Muscle of leg (tissue), 16 donors: ENCODE results near the gene LINS1. TPM values are rescaled to one million over a fixed set of nuclear protein-coding genes. Genes with fewer than 3 reads are reported as not detected.

Source experiments
- DNase-seq: peaks from one replicate; pipeline ENCODE4 v3.0.0; 2013
- H3K27ac ChIP-seq: one replicate; pipeline ENCODE4 v1.5.1; 2013; ENCODE audit warnings: mild to moderate bottlenecking, low read length, control low read depth
- H3K27me3 ChIP-seq: one replicate; pipeline ENCODE4 v1.6.1; 2013; ENCODE audit warnings: low read length; ENCODE audit not compliant: control insufficient read depth, insufficient read depth
- H3K36me3 ChIP-seq: one replicate; pipeline ENCODE4 v1.6.1; 2013; ENCODE audit warnings: low read length; ENCODE audit not compliant: control insufficient read depth, insufficient read depth
- H3K4me1 ChIP-seq: one replicate; pipeline ENCODE4 v1.6.1; 2013; ENCODE audit warnings: low read length; ENCODE audit not compliant: control insufficient read depth, insufficient read depth
- H3K4me3 ChIP-seq: one replicate; pipeline ENCODE4 v1.5.1; 2013; ENCODE audit warnings: low read length, control low read depth
- H3K9me3 ChIP-seq: replicated peaks from 2 replicates; pipeline ENCODE4 v1.6.1; 2013; ENCODE audit warnings: low read depth, low read length; ENCODE audit not compliant: control insufficient read depth
- WGBS: methylation state at CpG from one replicate; pipeline ENCODE4 v1.1.5; 2013; ENCODE audit warnings: missing lambda C conversion rate; ENCODE audit not compliant: insufficient coverage; 5-methylcytosine and 5-hydroxymethylcytosine counted together
- long read RNA-seq, 11 donors: transcript quantifications; one replicate each; lab custom pipeline, GENCODE V29; 2026
- polyA plus RNA-seq, 8 donors: library from polyadenylated mRNA; unstranded; fragments of 120-200 nt; gene quantifications; one replicate each; pipeline versions ENCODE4 v1.2.1 to v1.2.3, GENCODE V29; 2013; ENCODE audit warnings: inconsistent platforms in 1 of 8, low replicate concordance in 1 of 8; ENCODE audit not compliant: insufficient read length in 8 of 8, insufficient read depth in 1 of 8
- total RNA-seq: library from RNA; stranded (reverse); fragments of 120-200 nt; gene quantifications from one replicate; pipeline ENCODE4 v1.2.4, GENCODE V29; 2013

The LINS1 gene, protein sequence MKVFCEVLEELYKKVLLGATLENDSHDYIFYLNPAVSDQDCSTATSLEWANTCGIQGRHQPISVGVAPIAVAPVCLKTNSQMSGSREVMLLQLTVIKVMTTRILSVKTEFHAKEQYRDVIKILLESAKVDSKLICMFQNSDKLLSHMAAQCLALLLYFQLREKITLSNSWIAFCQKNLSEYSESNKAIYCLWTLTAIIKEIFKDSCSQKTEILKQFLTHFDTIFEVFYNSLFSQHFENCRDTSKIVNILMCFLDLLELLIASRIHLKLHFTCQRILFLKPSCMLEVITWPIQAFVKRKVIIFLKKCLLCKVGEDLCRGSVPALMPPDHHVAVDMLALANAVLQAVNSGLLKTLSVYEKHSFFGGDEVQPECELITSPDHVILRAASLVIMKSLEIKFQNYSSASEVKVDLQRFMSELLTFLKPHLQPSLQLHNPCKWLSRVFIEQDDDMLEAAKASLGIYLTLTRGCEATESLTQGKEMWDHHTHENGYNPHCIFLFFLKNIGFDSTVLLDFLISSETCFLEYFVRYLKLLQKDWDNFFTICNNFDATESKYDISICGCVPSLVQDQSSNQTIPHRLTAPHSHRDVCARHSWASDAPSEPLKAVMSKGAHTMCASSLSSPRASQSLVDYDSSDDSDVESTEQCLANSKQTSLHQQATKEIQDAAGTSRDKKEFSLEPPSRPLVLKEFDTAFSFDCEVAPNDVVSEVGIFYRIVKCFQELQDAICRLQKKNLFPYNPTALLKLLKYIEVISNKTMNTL
- total RNA-seq (17.3 TPM), polyA plus RNA-seq (10 to 100 TPM; 11.3 to 17.3 (median 12.4) TPM)
- long read RNA-seq, donor 1: 0 reads
- long read RNA-seq, donor 2: 0 reads
- long read RNA-seq, donor 3, full-length matches to known transcripts: 2 of 2 reads
- long read RNA-seq, donor 3, partial matches to known transcripts: 0 of 2 reads
- long read RNA-seq, donor 3, other reads (novel, unspliced or antisense): 0 of 2 reads
- long read RNA-seq, donor 4, partial matches to known transcripts: 0 of 1 reads
- long read RNA-seq, donor 4, other reads (novel, unspliced or antisense): 0 of 1 reads
- long read RNA-seq, donor 5, partial matches to known transcripts: 0 of 2 reads
- long read RNA-seq, donor 5, other reads (novel, unspliced or antisense): 0 of 2 reads
- long read RNA-seq, donor 6, partial matches to known transcripts: 0 of 2 reads
- long read RNA-seq, donor 6, other reads (novel, unspliced or antisense): 0 of 2 reads
- long read RNA-seq, donor 7, partial matches to known transcripts: 0 of 1 reads
- long read RNA-seq, donor 7, other reads (novel, unspliced or antisense): 0 of 1 reads
- long read RNA-seq, donor 8: 0 reads
- long read RNA-seq, donor 9, partial matches to known transcripts: 0 of 2 reads
- long read RNA-seq, donor 9, other reads (novel, unspliced or antisense): 0 of 2 reads
- long read RNA-seq, donor 10, partial matches to known transcripts: 0 of 3 reads
- long read RNA-seq, donor 10, other reads (novel, unspliced or antisense): 0 of 3 reads
- long read RNA-seq, donor 11, full-length matches to known transcripts: 3 of 3 reads
- long read RNA-seq, donor 11, partial matches to known transcripts: 0 of 3 reads
- long read RNA-seq, donor 11, other reads (novel, unspliced or antisense): 0 of 3 reads

DNA sequence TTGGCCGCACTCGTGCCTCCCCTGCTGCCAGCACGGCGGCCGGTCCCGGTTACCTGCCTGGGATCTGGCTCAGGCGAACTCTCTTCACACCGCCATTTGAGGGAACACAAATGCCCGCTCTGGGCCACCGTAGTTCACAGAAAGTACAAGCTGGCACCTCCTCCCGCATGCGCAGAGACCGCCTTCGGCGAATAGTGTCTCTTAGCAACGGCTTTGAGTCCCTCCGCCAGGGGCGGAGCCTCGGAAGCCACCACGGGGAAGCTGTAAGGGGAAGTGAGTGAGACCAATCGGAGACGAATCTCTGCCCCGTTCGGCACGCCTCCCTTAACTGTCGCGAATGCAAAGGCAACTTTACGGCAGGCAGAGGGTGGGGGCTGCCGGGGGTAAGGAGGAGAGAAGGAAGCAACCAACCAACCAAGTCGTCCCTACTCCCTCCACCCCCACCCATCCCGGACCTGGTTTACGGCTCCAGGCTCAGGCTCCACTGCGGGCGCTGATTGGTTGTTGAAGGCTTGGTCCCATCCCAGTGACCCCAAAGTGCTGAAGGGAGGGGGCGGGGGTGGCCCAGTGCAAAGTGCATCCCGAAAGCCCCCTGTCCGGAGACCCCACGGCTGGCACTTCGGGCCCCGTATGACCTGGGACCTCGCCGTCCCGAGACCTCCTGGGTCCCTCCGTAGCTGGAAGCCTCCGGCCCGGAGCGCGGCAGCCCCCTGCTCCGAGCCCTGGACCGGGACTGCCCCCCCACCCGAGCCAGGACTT, at the start of gene LINS1, which contains the start of gene ASB7:
Gene LINS1 (minus strand): TSS at position 121 of the 759 bp plus-strand sequence. CDS start 21,342 bp downstream, outside the sequence.
Gene ASB7 (plus strand): TSS at position 526 of the 759 bp plus-strand sequence. CDS start 9,628 bp downstream, outside the sequence.
- Histone ChIP-seq H3K4me3 (peak within 1 kb of the TSS; percentile 94), H3K27ac (peak within 1 kb of the TSS; percentile 90), H3K9me3 (no peaks in the 10 kb centered on the region), H3K36me3 (peaks cover 4% of the 10 kb centered on the region), H3K4me1 (peaks cover 13% of the 10 kb centered on the region), H3K27me3 (no peaks in the 10 kb centered on the region)
- peak; percentile 100 for DNase-seq
- WGBS: 0% methylated on average over 39 of the region's 51 CpGs

DNA sequence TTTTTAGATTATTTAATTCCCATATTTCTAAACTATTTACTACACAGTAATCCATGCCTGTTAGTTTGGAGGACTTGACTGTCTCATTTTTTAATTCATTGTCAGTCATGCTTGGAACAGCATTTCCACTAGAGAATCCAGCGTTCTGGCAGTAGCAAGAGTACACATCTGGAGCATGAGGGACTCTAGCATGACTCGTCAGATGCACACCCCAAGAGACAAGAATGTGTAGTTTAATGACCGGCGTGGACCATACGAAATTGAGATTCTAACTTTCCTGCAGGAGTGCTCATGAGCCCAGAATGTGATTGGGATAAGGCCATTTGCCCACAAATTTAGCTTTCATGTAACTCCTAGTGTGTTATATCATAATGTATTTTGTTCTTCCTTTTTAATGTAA, 49.3 kb upstream of the LINS1 start:
- no peak overlapping the region for H3K27ac ChIP-seq
- 25% methylated on average over 4 of the region's 5 CpGs for WGBS
- peak; percentile 91 for DNase-seq

DNA sequence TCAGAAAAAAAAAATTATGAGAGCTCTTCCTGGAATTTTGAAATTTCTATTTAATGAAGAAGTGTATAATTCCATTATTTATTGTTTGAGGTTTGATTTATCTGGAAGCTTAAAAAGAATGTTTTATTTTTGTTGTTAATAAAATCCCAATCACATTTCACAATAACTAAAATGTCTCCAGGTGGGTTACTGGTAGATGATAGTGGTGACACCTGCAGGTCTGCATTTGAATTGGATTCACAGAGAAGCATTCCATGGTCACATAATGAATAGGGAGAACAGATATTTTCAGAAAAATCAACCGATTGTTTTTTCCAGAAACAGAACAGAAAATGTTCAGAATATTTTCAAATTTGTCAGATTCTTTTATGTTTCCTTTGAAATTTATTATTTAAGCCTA, 48.7 kb upstream of the LINS1 start:
- H3K4me3 ChIP-seq: no peak overlapping the region
- H3K4me1 ChIP-seq: peaks cover 10% of the 10 kb centered on the region
- DNase-seq: no peak
- no peak overlapping the region for H3K27ac ChIP-seq
- H3K9me3 ChIP-seq: no peaks in the 10 kb centered on the region
- WGBS: no CpG with 5 or more reads among the region's 1 CpG
- no peaks in the 10 kb centered on the region for H3K27me3 ChIP-seq
- peaks cover 2% of the 10 kb centered on the region for H3K36me3 ChIP-seq

More for the DNA sequence above, 49.3 kb upstream of the LINS1 start:
- H3K4me1 ChIP-seq: peaks cover 10% of the 10 kb centered on the region
- H3K4me3 ChIP-seq: no peak overlapping the region
- no peaks in the 10 kb centered on the region for H3K27me3 ChIP-seq
- peaks cover 2% of the 10 kb centered on the region for H3K36me3 ChIP-seq
- H3K9me3 ChIP-seq: no peaks in the 10 kb centered on the region

DNA sequence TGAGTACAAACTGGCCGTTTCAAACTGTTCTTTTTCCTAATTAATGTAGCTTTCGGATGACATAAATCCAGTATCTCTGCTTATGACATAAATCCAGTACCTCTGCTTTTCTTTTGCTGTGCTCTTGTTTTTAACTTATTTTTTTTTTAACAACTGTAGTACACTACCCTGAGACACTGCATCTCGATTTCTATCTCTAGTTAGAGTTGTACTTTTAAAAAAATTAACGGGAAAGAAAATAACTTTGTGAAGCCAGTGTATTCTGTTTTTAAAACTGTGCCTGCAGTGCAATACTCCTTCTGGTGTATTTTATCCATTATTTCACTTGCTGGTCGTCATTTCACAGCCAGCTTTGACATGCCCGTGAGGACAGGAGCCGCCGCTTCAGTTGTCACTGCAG, 47.0 kb upstream of the LINS1 start:
- no peak for DNase-seq
- 89% methylated on average over 4 of the region's 8 CpGs for WGBS

DNA sequence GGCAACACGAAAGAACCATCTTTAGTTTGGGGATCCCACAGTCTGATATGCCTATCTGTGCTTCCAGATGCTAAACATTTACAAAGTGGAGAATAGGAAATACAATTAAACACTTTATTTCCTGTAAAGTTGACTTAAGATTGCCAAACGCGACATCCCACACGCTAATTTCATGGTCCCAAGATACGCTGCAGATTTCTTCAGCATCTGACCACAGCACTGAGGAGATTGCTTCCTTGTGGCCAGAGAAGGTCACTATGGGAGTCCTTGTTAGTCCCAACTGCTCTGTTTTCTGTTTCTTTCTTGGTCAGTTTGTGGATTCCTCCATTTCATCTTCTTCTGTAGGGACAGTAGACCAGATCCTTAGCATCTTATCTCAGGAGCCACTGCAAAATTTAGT, 43.7 kb upstream of the LINS1 start:
- Histone ChIP-seq H3K36me3 (peaks cover 2% of the 10 kb centered on the region), H3K9me3 (no peaks in the 10 kb centered on the region), H3K4me3 (no peak overlapping the region), H3K27ac (no peak overlapping the region), H3K4me1 (no peaks in the 10 kb centered on the region), H3K27me3 (no peaks in the 10 kb centered on the region)
- WGBS: 82% methylated on average over 4 of the region's 5 CpGs
- DNase-seq: no peak

More for the DNA sequence above, 47.0 kb upstream of the LINS1 start:
- H3K9me3 ChIP-seq: no peaks in the 10 kb centered on the region
- H3K36me3 ChIP-seq: peaks cover 2% of the 10 kb centered on the region
- H3K27ac ChIP-seq: no peak overlapping the region
- H3K27me3 ChIP-seq: no peaks in the 10 kb centered on the region
- H3K4me1 ChIP-seq: peaks cover 2% of the 10 kb centered on the region
- H3K4me3 ChIP-seq: no peak overlapping the region

DNA sequence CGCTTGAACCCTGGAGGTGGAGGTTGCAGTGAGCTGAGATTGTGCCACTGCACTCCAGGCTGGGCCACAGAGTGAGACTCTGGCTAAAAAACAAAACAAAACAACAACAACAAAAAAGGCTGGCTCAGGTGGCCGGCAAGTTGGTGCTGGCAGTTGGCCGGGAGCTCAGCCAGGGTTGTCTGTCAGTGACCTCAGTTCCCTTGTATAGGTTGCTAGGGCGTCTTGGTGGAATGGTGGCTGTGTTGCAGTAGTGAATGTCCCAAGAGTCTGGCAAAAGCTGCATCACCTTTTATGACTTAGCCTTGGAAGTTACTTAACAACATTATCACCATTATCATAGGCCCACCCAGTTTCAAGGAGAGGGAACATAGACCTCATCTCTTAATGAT, 41.0 kb upstream of the LINS1 start:
- WGBS: no CpG with 5 or more reads among the region's 4 CpGs
- Histone ChIP-seq H3K4me3 (no peak overlapping the region), H3K4me1 (no peaks in the 10 kb centered on the region), H3K36me3 (no peaks in the 10 kb centered on the region), H3K9me3 (no peaks in the 10 kb centered on the region), H3K27ac (no peak overlapping the region), H3K27me3 (no peaks in the 10 kb centered on the region)
- no peak for DNase-seq

DNA sequence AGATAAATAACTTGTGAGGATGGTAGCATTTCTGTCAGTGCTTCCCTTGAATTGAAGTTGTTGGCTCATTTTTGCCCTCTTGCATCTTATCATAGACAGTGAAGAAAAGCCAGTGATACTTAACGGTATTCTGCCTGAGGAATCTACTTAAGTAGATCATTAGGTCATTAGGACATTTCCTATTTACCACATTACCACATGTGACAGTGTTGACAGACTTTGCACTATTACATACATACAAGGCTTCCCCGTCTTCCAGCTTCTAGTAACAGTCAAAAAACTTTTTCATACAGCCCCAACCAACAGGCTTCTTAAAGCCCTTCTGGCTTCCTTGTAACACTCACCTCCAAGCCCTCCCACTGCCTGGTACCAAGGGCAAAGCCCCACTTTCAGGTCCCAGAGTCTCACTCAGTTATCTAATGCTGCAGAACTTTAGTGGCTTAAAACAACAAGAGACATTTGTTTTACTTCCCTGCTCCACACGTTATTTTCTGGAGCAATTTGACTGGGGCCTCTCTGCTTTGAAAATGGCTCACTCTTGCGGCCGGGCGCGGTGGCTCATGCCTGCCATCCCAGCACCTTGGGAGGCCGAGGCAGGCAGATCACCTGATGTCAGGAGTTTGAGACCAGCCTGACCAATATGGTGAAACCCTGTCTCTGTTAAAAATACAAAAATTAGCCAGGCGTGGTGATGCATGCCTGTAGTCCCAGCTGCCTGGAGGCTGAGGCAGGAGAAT, 40.4 kb upstream of the LINS1 start:
- Histone ChIP-seq H3K4me3 (no peak overlapping the region), H3K27me3 (no peaks in the 10 kb centered on the region), H3K4me1 (no peaks in the 10 kb centered on the region), H3K9me3 (no peaks in the 10 kb centered on the region), H3K36me3 (no peaks in the 10 kb centered on the region), H3K27ac (no peak overlapping the region)
- 87% methylated on average over 7 of the region's 9 CpGs for WGBS
- no peak for DNase-seq

DNA sequence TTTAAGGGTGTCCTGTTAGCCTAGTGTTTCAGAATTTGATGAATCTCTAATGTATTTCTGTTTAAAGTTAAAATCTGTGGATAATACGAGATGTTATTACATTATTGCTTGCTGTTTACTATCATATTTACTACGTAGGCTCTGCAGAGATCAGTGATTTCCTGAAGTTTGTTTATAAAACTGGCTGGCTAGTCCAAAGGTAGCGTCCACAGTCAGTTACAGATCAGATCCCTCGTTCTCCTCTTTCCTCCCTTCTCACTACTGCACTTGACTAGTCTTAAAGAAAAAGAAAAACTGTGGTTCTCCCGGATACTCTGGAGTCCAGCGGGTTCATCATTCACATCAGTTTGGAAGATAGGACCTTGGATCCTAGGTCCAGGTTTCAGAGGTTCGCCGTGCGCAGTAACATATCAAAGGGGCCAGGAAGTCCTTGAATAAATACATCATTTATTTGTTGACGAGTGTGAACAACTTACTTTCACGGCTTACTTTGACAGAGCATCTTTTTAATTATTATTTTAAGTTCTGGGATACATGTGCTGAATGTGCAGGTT, 36.3 kb upstream of the LINS1 start:
- no peaks in the 10 kb centered on the region for H3K9me3 ChIP-seq
- no peak for DNase-seq
- no peak overlapping the region for H3K27ac ChIP-seq
- H3K4me3 ChIP-seq: no peak overlapping the region
- H3K4me1 ChIP-seq: no peaks in the 10 kb centered on the region
- no peaks in the 10 kb centered on the region for H3K27me3 ChIP-seq
- WGBS: 78% methylated on average over 3 of the region's 11 CpGs
- H3K36me3 ChIP-seq: no peaks in the 10 kb centered on the region
